ENCODE measurements around the gene CDON. TPM values are rescaled to one million over a fixed set of nuclear protein-coding genes. Genes with fewer than 3 reads are reported as not detected.

The CDON gene
- total and polyA plus RNA-seq, 2 donors (not counting 3 experiments of a cell fraction or from before 2014, with no cell fraction given), result 1.6 to 3.8 TPM

- Histone ChIP-seq H3K4me3 (replicated peaks in 1 of 3; ENCODE audit: insufficient read depth in 1 of 3, low read depth in 1 of 3, low read length in 3 of 3) (no peak overlapping the region), H3K27ac (ENCODE audit: insufficient read depth, low read depth, low read length) (no peak overlapping the region), H3K79me2 (ENCODE audit: control insufficient read depth, insufficient read depth, low read length) (no peaks in the 10 kb centered on the region), H3K9ac (replicated peaks; ENCODE audit: extremely low read depth, insufficient read depth, low read length) (no peak overlapping the region), H2AFZ (ENCODE audit: low read depth, low read length) (no peak overlapping the region), H3K27me3 (ENCODE audit: control insufficient read depth in 2 of 2, insufficient read depth in 2 of 2, low read length in 2 of 2) (peaks cover 0 to 2% of the 10 kb centered on the region in 2 experiments), H3K36me3 (ENCODE audit: control insufficient read depth in 2 of 2, extremely low read depth in 1 of 2, insufficient read depth in 2 of 2, low read length in 2 of 2) (no peaks in the 10 kb centered on the region), H3K9me1 (replicated peaks; ENCODE audit: control insufficient read depth, extremely low read depth, insufficient read depth, low read length) (no peaks in the 10 kb centered on the region), H3K9me3 (replicated peaks; ENCODE audit: control insufficient read depth, insufficient read depth, low read length) (no peaks in the 10 kb centered on the region), H3K4me2 (ENCODE audit: insufficient read depth, low read length) (no peak overlapping the region), H3K4me1 (ENCODE audit: control insufficient read depth, extremely low read depth, insufficient read depth, low read length) (no peaks in the 10 kb centered on the region), H4K20me1 (replicated peaks; ENCODE audit: control insufficient read depth, extremely low read depth, insufficient read depth, low read length) (no peaks in the 10 kb centered on the region)
- TF ChIP-seq GATA2 (IDR thresholded peaks at IDR 0.05; ENCODE audit: insufficient read depth, insufficient read length, low read depth, low read length) (no peak), MAX (IDR thresholded peaks at IDR 0.05; ENCODE audit: insufficient read depth, insufficient read length) (no peak), FOS (IDR thresholded peaks at IDR 0.05; ENCODE audit: borderline replicate concordance, insufficient read depth, low read length) (no peak), EZH2 (IDR thresholded peaks at IDR 0.05; ENCODE audit: borderline replicate concordance, low read depth, low read length, severe bottlenecking) (no peak), POLR2A (IDR thresholded peaks at IDR 0.05; ENCODE audit: low read depth, low read length) (no peak), JUN (IDR thresholded peaks at IDR 0.05; ENCODE audit: borderline replicate concordance, insufficient read depth, insufficient read length, low read depth) (no peak), MYC (IDR thresholded peaks at IDR 0.05; ENCODE audit: low read depth, low read length) (no peak), CTCF (IDR thresholded peaks at IDR 0.05; ENCODE audit: extremely low read depth in 1 of 2, insufficient read depth in 1 of 2, low read depth in 1 of 2, low read length in 2 of 2) (no peak), POLR2AphosphoS5 (IDR thresholded peaks at IDR 0.05; ENCODE audit: insufficient read depth, low read depth, low read length) (no peak)
- CTCF ChIA-PET, result no interaction called here
- intact Hi-C loops (cut with micrococcal nuclease) (no loop called here), dilution Hi-C loops (cut with MboI; ENCODE audit: extremely low pct_ligation_motif_present, low sequenced_read_pairs) (no loop called here)
- no TSS peak for BruUV-seq (replicated peaks)
- POLR2A ChIA-PET, result interaction anchor here (0.5 kb wide), 1 partner anchor 155 kb away, joined by 3 read pairs; no protein-coding TSS in a partner anchor
- DNase-seq (ENCODE audit: low read depth, low spot score) (no peak), FAIRE-seq (no peak)
Measured at GRCh38 chr11:126095745-126096144, 33.1 kb upstream of the CDON start.
